Osteoblast (primary cell): ENCODE results near the gene IGSF3. TPM values are rescaled to one million over a fixed set of nuclear protein-coding genes. Genes with fewer than 3 reads are reported as not detected.
"Not testable (repeated sequence)": the region's sequence is repeated elsewhere in the genome, so short reads cannot be mapped to it uniquely, and the experiment has no call there.

Experiments used
- DNase-seq: peaks from one replicate; pipeline ENCODE4 v3.0.0; 2011; ENCODE audit warnings: low spot score, mixed read lengths; ENCODE audit not compliant: insufficient read length; ENCODE audit errors: missing footprints
- H2AFZ ChIP-seq: 2 replicates; pipeline ENCODE4 v1.6.0; 2011; ENCODE audit warnings: mild to moderate bottlenecking, low read length
- H3K27ac ChIP-seq: 2 replicates; pipeline ENCODE4 v1.5.1; 2011; ENCODE audit warnings: mild to moderate bottlenecking, low read depth, low read length, moderate library complexity
- H3K27me3 ChIP-seq: 2 replicates; pipeline ENCODE4 v1.6.0; 2012; ENCODE audit warnings: mild to moderate bottlenecking, control low read depth, inconsistent platforms, low read length, moderate library complexity; ENCODE audit not compliant: insufficient read depth
- H3K36me3 ChIP-seq: 2 replicates; pipeline ENCODE4 v1.5.1; 2011; ENCODE audit warnings: mild to moderate bottlenecking, low read length, control low read depth, moderate library complexity; ENCODE audit not compliant: insufficient read depth
- H3K4me1 ChIP-seq: 2 replicates; pipeline ENCODE4 v1.5.1; 2011; ENCODE audit warnings: mild to moderate bottlenecking, low read length, control low read depth, moderate library complexity; ENCODE audit not compliant: insufficient read depth
- H3K4me2 ChIP-seq: 2 replicates; pipeline ENCODE4 v1.6.0; 2011; ENCODE audit warnings: mild to moderate bottlenecking, low read length; ENCODE audit not compliant: insufficient read depth
- H3K4me3 ChIP-seq: fragments of 200-600 bp; sonication (generic); 3 replicates; pipeline ENCODE4 v1.5.1; 2012; ENCODE audit warnings: mild to moderate bottlenecking, low read length, inconsistent platforms; ENCODE audit not compliant: insufficient read depth
- H3K79me2 ChIP-seq: 2 replicates; pipeline ENCODE4 v1.6.0; 2012; ENCODE audit warnings: mild to moderate bottlenecking, low read length, control low read depth, inconsistent platforms; ENCODE audit not compliant: insufficient read depth
- H3K9me3 ChIP-seq: 2 replicates; pipeline ENCODE4 v1.5.1; 2011; ENCODE audit warnings: low read depth, low read length, control low read depth
- H4K20me1 ChIP-seq: 2 replicates; pipeline ENCODE4 v1.6.0; 2012; ENCODE audit warnings: mild to moderate bottlenecking, low read length, control low read depth; ENCODE audit not compliant: insufficient read depth
- total RNA-seq: library from RNA; depleted of rRNA; stranded (reverse); fragments of >200 nt; gene quantifications from 2 replicates; pipeline ENCODE4 v1.2.3, GENCODE V29; 2012

Gene IGSF3
- total RNA-seq, 1 donor = under 0.01 TPM

DNA sequence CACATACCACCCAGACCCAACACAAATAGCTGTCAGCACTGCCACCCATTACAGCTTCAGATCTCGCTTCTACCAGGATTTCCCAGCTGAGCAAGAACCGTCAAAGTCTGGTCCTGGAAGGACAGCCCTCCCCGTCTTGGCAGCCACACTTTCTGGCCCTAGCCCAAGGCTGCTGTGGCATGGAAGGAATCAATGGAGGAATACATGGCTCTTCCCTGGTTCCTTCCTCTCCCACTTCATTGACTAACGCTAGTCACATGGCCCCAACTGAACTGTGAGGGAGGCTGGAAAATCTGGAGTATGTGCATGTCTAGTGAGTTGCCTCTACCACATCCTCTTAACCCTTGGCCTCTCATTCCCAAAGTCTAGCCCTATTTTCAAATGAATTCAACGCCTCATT is 18.5 kb downstream of the IGSF3 start:
- not testable (repeated sequence) for H3K27ac ChIP-seq, DNase-seq, H4K20me1 ChIP-seq, H3K4me1 ChIP-seq, H3K9me3 ChIP-seq, H3K79me2 ChIP-seq, H2AFZ ChIP-seq, H3K36me3 ChIP-seq, H3K4me3 ChIP-seq, H3K4me2 ChIP-seq, H3K27me3 ChIP-seq

GRCh38 chr1:116648325-116648724 is 19.2 kb downstream of the IGSF3 start:
- not testable (repeated sequence) for H3K4me2 ChIP-seq, H3K9me3 ChIP-seq, H3K4me1 ChIP-seq, H3K4me3 ChIP-seq, H3K27me3 ChIP-seq, DNase-seq, H2AFZ ChIP-seq, H3K79me2 ChIP-seq, H4K20me1 ChIP-seq, H3K36me3 ChIP-seq, H3K27ac ChIP-seq

GRCh38 chr1:116647186-116647585 is 20.3 kb downstream of the IGSF3 start:
- H3K9me3 ChIP-seq, H4K20me1 ChIP-seq, H2AFZ ChIP-seq, H3K4me3 ChIP-seq, H3K4me1 ChIP-seq, H3K36me3 ChIP-seq, DNase-seq, H3K27me3 ChIP-seq, H3K4me2 ChIP-seq, H3K79me2 ChIP-seq, H3K27ac ChIP-seq: not testable (repeated sequence)

- not testable (repeated sequence) for H3K4me1 ChIP-seq, H3K27ac ChIP-seq, H3K4me2 ChIP-seq, H3K27me3 ChIP-seq, H4K20me1 ChIP-seq, H3K9me3 ChIP-seq, H3K36me3 ChIP-seq, DNase-seq, H2AFZ ChIP-seq, H3K79me2 ChIP-seq, H3K4me3 ChIP-seq
Observed at GRCh38 chr1:116646673-116647170, 20.8 kb downstream of the IGSF3 start.

DNA sequence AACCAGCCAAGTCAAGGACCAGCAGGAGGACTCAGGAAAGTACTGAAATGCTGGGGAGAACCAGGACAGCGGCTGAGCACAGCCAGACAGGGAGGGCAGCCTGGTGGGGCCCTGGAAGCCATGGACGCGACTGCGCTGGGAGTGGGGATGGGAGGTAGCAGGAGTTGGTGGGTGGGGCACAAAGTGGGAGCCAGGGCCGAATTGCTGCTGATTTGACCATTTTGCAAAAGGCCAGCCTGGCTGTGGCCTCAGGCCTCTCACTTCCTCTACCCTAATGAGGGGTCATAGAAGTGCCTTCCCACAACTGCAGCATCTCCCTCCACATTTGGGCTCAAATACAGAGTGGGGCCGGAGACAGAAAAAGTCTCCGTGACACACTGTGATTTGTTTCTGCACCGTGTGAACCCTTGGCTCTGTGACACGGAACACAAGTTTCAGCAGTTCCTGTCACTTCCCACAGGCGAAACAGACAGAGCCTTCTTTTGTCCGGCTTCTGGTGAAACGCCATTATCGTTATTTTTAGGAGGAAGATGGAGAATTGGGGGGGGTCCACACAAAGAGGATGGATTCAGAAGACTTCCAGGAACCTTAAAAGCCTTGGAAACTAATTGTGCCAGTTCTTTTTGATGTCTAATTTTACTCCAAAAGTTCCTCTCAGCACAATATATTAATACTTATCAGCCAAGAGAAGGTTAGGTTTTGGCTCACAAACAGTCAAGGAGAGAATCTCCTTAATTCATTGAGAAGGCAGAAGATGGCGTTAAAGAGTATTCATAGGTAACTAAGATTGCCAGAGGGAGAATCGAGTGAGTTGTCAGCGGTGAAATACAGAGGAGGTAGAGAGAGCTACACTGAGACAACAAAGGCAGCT is 21.5 kb downstream of the IGSF3 start:
- not testable (repeated sequence) for H3K27ac ChIP-seq, H3K4me3 ChIP-seq, H2AFZ ChIP-seq, H4K20me1 ChIP-seq, H3K4me2 ChIP-seq, H3K79me2 ChIP-seq, H3K4me1 ChIP-seq, H3K9me3 ChIP-seq, DNase-seq, H3K36me3 ChIP-seq, H3K27me3 ChIP-seq

- H3K9me3 ChIP-seq, H3K27ac ChIP-seq, H3K4me3 ChIP-seq, H4K20me1 ChIP-seq, H3K36me3 ChIP-seq, DNase-seq, H3K79me2 ChIP-seq, H3K4me1 ChIP-seq, H2AFZ ChIP-seq, H3K27me3 ChIP-seq, H3K4me2 ChIP-seq: not testable (repeated sequence)
Observed at GRCh38 chr1:116644993-116645392, 22.5 kb downstream of the IGSF3 start.

DNA sequence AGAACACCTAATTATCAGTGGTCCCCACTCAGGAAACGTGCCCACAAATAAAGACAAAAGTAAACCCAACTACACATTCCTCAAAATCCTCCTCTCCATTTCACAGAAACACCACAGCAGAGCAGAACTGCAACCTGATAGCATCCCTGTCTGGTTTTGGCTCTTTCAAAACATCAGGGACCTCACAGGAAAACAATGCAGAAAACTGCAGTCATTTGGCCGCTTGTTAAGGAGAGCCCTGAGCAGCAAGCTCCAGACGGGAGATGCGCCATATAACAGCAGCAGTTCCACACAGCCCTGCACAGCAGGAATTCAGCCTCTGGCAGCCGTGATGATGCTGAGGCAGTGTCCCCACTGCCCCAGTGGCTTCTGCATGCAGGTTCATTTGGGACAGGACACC is 23.4 kb downstream of the IGSF3 start:
- H3K4me1 ChIP-seq, H2AFZ ChIP-seq, H3K36me3 ChIP-seq, H3K27me3 ChIP-seq, H3K4me3 ChIP-seq, H3K4me2 ChIP-seq, H3K9me3 ChIP-seq, H3K27ac ChIP-seq, H4K20me1 ChIP-seq, H3K79me2 ChIP-seq, DNase-seq: not testable (repeated sequence)

GRCh38 chr1:116643281-116643751 is 24.2 kb downstream of the IGSF3 start:
- not testable (repeated sequence) for H3K4me1 ChIP-seq, DNase-seq, H4K20me1 ChIP-seq, H3K79me2 ChIP-seq, H3K4me2 ChIP-seq, H3K4me3 ChIP-seq, H3K9me3 ChIP-seq, H3K27me3 ChIP-seq, H3K27ac ChIP-seq, H3K36me3 ChIP-seq, H2AFZ ChIP-seq
